WTC11 (cell line): ENCODE measurements around the gene C1QC. TPM values are rescaled to one million over a fixed set of nuclear protein-coding genes. Genes with fewer than 3 reads are reported as not detected.

ENCODE experiments used
- ATAC-seq: fragments of 200-7000 bp; cut with Tn5 transposase; 2 replicates; pipeline ENCODE4 v1.10.0; 2021; ENCODE audit warnings: mild to moderate bottlenecking, moderate library complexity
- CTCF ChIA-PET: fragments of 300-600 bp; sonication (Branson Sonifier 250); formaldehyde crosslinking; loops from one replicate; lab custom pipeline; 2021; ENCODE audit warnings: antibody characterized with exemption; lab: Charles Lee
- POLR2A ChIA-PET: fragments of 350-600 bp; sonication (Branson Sonifier 250); formaldehyde crosslinking; loops from one replicate; lab custom pipeline; 2021; ENCODE audit warnings: antibody characterized with exemption; lab: Charles Lee
- DNase-seq: peaks from one replicate; pipeline ENCODE4 v3.0.0; 2021; ENCODE audit warnings: low spot score
- H3K27ac Mint-ChIP-seq: 2 replicates; pipeline ENCODE4 v1.8.0; 2021; ENCODE audit warnings: mixed read lengths
- H3K27me3 Mint-ChIP-seq: 2 replicates; pipeline ENCODE4 v1.8.0; 2021; ENCODE audit warnings: low read depth, mild to moderate bottlenecking, moderate library complexity, mixed read lengths
- H3K36me3 Mint-ChIP-seq: 2 replicates; pipeline ENCODE4 v1.8.0; 2021; ENCODE audit warnings: mixed read lengths
- H3K4me1 Mint-ChIP-seq: 2 replicates; pipeline ENCODE4 v1.8.0; 2022; ENCODE audit warnings: mixed read lengths
- H3K4me3 Mint-ChIP-seq: 2 replicates; pipeline ENCODE4 v1.8.0; 2021; ENCODE audit warnings: mild to moderate bottlenecking, moderate library complexity, mixed read lengths
- H3K9me3 Mint-ChIP-seq: 2 replicates; pipeline ENCODE4 v1.8.0; 2021; ENCODE audit warnings: mixed read lengths
- ATF6 ChIP-seq: sonication (generic); formaldehyde crosslinking; IDR thresholded peaks from 2 replicates; pipeline ENCODE4 v1.8.1; 2023; ENCODE audit warnings: mild to moderate bottlenecking, missing genetic modification reagents
- CBFB ChIP-seq: sonication (generic); formaldehyde crosslinking; IDR thresholded peaks from 2 replicates; pipeline ENCODE4 v1.8.1; 2022; ENCODE audit warnings: mild to moderate bottlenecking, low read depth, missing genetic modification reagents
- CREM ChIP-seq: sonication (generic); formaldehyde crosslinking; IDR thresholded peaks from 2 replicates; pipeline ENCODE4 v1.8.1; 2022; ENCODE audit warnings: mild to moderate bottlenecking, missing genetic modification reagents, moderate library complexity
- E2F1 ChIP-seq: sonication (generic); formaldehyde crosslinking; IDR thresholded peaks from 2 replicates; pipeline ENCODE4 v1.8.0; 2022; ENCODE audit warnings: mild to moderate bottlenecking, missing genetic modification reagents
- EMX1 ChIP-seq: fragments of 250-450 bp; sonication (Bioruptor Pico); IDR thresholded peaks from 2 replicates; pipeline ENCODE4 v1.8.0; 2021; ENCODE audit warnings: mild to moderate bottlenecking
- ESRRA ChIP-seq: sonication (generic); formaldehyde crosslinking; IDR thresholded peaks from 2 replicates; pipeline ENCODE4 v1.8.1; 2022; ENCODE audit warnings: mild to moderate bottlenecking, missing genetic modification reagents, borderline replicate concordance
- GABPB1 ChIP-seq: sonication (generic); formaldehyde crosslinking; IDR thresholded peaks from 2 replicates; pipeline ENCODE4 v1.8.1; 2023; ENCODE audit warnings: mild to moderate bottlenecking, missing genetic modification reagents
- GRHL2 ChIP-seq: fragments of 250-450 bp; sonication (Bioruptor Pico); IDR thresholded peaks from 2 replicates; pipeline ENCODE4 v1.8.0; 2022; ENCODE audit warnings: mild to moderate bottlenecking, moderate library complexity; ENCODE audit not compliant: insufficient replicate concordance, severe bottlenecking
- IRF2 ChIP-seq: sonication (generic); formaldehyde crosslinking; IDR thresholded peaks from 2 replicates; pipeline ENCODE4 v1.8.0; 2022; ENCODE audit warnings: low read depth, missing genetic modification reagents, borderline replicate concordance
- JAZF1 ChIP-seq: fragments of 250-450 bp; sonication (Bioruptor Pico); IDR thresholded peaks from 2 replicates; pipeline ENCODE4 v1.9.0; 2021; ENCODE audit warnings: moderate library complexity, mild to moderate bottlenecking, inconsistent platforms
- MAX ChIP-seq: sonication (generic); formaldehyde crosslinking; IDR thresholded peaks from 2 replicates; pipeline ENCODE4 v1.8.0; 2022; ENCODE audit warnings: mild to moderate bottlenecking, missing genetic modification reagents
- NR2C2 ChIP-seq: sonication (generic); formaldehyde crosslinking; IDR thresholded peaks from 2 replicates; pipeline ENCODE4 v1.8.0; 2022; ENCODE audit warnings: mild to moderate bottlenecking, missing genetic modification reagents
- ZBTB43 ChIP-seq: sonication (generic); formaldehyde crosslinking; IDR thresholded peaks from 2 replicates; pipeline ENCODE4 v1.8.1; 2023; ENCODE audit warnings: mild to moderate bottlenecking, missing genetic modification reagents
- ZMAT4 ChIP-seq: fragments of 250-450 bp; sonication (Bioruptor Pico); IDR thresholded peaks from 2 replicates; pipeline ENCODE4 v1.9.0; 2021; ENCODE audit warnings: mild to moderate bottlenecking
- ZNF219 ChIP-seq: sonication (generic); formaldehyde crosslinking; IDR thresholded peaks from 2 replicates; pipeline ENCODE4 v1.8.0; 2023; ENCODE audit warnings: missing genetic modification reagents, mild to moderate bottlenecking, borderline replicate concordance
- ZNF232 ChIP-seq: sonication (generic); formaldehyde crosslinking; IDR thresholded peaks from 2 replicates; pipeline ENCODE4 v1.8.0; 2022; ENCODE audit warnings: mild to moderate bottlenecking, missing genetic modification reagents
- ZNF317 ChIP-seq: sonication (generic); formaldehyde crosslinking; IDR thresholded peaks from 2 replicates; pipeline ENCODE4 v1.8.1; 2023; ENCODE audit warnings: low read depth, mild to moderate bottlenecking, moderate library complexity, missing genetic modification reagents, borderline replicate concordance
- ZNF423 ChIP-seq: fragments of 250-450 bp; sonication (Bioruptor Pico); IDR thresholded peaks from 2 replicates; pipeline ENCODE4 v2.1.2; 2022; ENCODE audit warnings: mild to moderate bottlenecking, moderate library complexity
- ZNF425 ChIP-seq: fragments of 250-450 bp; sonication (Bioruptor Pico); conservative IDR thresholded peaks from 2 replicates; pipeline ENCODE4 v1.9.0; 2021; ENCODE audit warnings: mild to moderate bottlenecking
- total RNA-seq: library from RNA; stranded (reverse); gene quantifications from 3 replicates; pipeline ENCODE4 v1.2.3, GENCODE V29; 2021

The C1QC gene
- total RNA-seq, 1 experiment from 2014 or later: 0.28 TPM

GRCh38 chr1:22597301-22597965 lies 46.0 kb upstream of the C1QC start:
- H3K9me3 Mint-ChIP-seq: no peaks in the 10 kb centered on the region
- no peak overlapping the region for H3K4me3 Mint-ChIP-seq
- POLR2A ChIA-PET: no interaction called here
- TF ChIP-seq IRF2 (CRISPR knock-in tag): no peak
- CTCF ChIA-PET: no interaction called here
- H3K27ac Mint-ChIP-seq: no peak overlapping the region
- ATAC-seq: no peak
- H3K36me3 Mint-ChIP-seq: no peaks in the 10 kb centered on the region
- 0 out of 2 replicates have a peak, but pooled peaks cover 2% of the 10 kb centered on the region for H3K4me1 Mint-ChIP-seq
- no peaks in the 10 kb centered on the region for H3K27me3 Mint-ChIP-seq
- no peak for DNase-seq

GRCh38 chr1:22597996-22598395 lies 45.4 kb upstream of the C1QC start:
- H3K27me3 Mint-ChIP-seq: no peaks in the 10 kb centered on the region
- ChIA-PET CTCF (no interaction called here), POLR2A (no interaction called here)
- no peak overlapping the region for H3K27ac Mint-ChIP-seq
- H3K4me1 Mint-ChIP-seq: 0 out of 2 replicates have a peak, but pooled peaks cover under 1% of the 10 kb centered on the region
- no peaks in the 10 kb centered on the region for H3K9me3 Mint-ChIP-seq
- DNase-seq (no peak), ATAC-seq (no peak)
- no peak overlapping the region for H3K4me3 Mint-ChIP-seq
- TF ChIP-seq ZNF232 (CRISPR knock-in tag): no peak
- TF ChIP-seq ZNF423 (CRISPR knock-in tag): no peak
- TF ChIP-seq EMX1 (CRISPR knock-in tag): no peak
- no peak for TF ChIP-seq ESRRA (CRISPR knock-in tag)
- TF ChIP-seq GABPB1 (CRISPR knock-in tag): no peak
- no peak for TF ChIP-seq IRF2 (CRISPR knock-in tag)
- TF ChIP-seq ZMAT4 (CRISPR knock-in tag): no peak
- TF ChIP-seq ZBTB43 (CRISPR knock-in tag): no peak
- no peak for TF ChIP-seq ZNF219 (CRISPR knock-in tag)
- no peak for TF ChIP-seq NR2C2 (CRISPR knock-in tag)
- TF ChIP-seq GRHL2 (CRISPR knock-in tag): no peak
- no peak for TF ChIP-seq ATF6 (CRISPR knock-in tag)
- no peak for TF ChIP-seq ZNF317 (CRISPR knock-in tag)
- no peaks in the 10 kb centered on the region for H3K36me3 Mint-ChIP-seq

- TF ChIP-seq CREM: no peak
- TF ChIP-seq ZNF425 (CRISPR knock-in tag): no peak
- TF ChIP-seq MAX: no peak
- no peak for TF ChIP-seq E2F1
- TF ChIP-seq JAZF1 (CRISPR knock-in tag): no peak
- TF ChIP-seq CBFB (CRISPR knock-in tag): no peak
- H3K27me3 Mint-ChIP-seq: no peaks in the 10 kb centered on the region
- CTCF ChIA-PET: no interaction called here
- H3K4me1 Mint-ChIP-seq: no peaks in the 10 kb centered on the region
- no peaks in the 10 kb centered on the region for H3K36me3 Mint-ChIP-seq
- H3K9me3 Mint-ChIP-seq: no peaks in the 10 kb centered on the region
- no peak overlapping the region for H3K27ac Mint-ChIP-seq
- ATAC-seq (no peak), DNase-seq (no peak)
- no peak overlapping the region for H3K4me3 Mint-ChIP-seq
- POLR2A ChIA-PET: no interaction called here
Observed at GRCh38 chr1:22598736-22599135, 44.7 kb upstream of the C1QC start.
